Suprapubic skin (tissue), 4 donors: ENCODE measurements around the gene NDUFB11. TPM values are rescaled to one million over a fixed set of nuclear protein-coding genes. Genes with fewer than 3 reads are reported as not detected.
"Not testable (repeated sequence)": the region's sequence is repeated elsewhere in the genome, so short reads cannot be mapped to it uniquely, and the experiment has no call there.

Experiments
- DNase-seq, 2 donors: peaks; one replicate each; pipeline ENCODE4 v3.0.0-alpha.2; 2019; ENCODE audit warnings: low spot score in 2 of 2
- H3K27ac ChIP-seq: fragments of 200-600 bp; sonication (generic); one replicate; pipeline ENCODE4 v1.5.1; 2019
- H3K27me3 ChIP-seq: fragments of 200-600 bp; sonication (generic); one replicate; pipeline ENCODE4 v1.5.1; 2019
- H3K36me3 ChIP-seq: fragments of 200-600 bp; sonication (generic); one replicate; pipeline ENCODE4 v1.5.1; 2019
- H3K4me1 ChIP-seq: fragments of 200-600 bp; sonication (generic); one replicate; pipeline ENCODE4 v1.5.1; 2019
- H3K4me3 ChIP-seq: fragments of 200-600 bp; sonication (generic); one replicate; pipeline ENCODE4 v1.5.1; 2019; ENCODE audit warnings: mild to moderate bottlenecking
- H3K9me3 ChIP-seq: fragments of 200-600 bp; sonication (generic); one replicate; pipeline ENCODE4 v1.5.1; 2019
- CTCF ChIP-seq, 2 donors: fragments of 200-600 bp in 1 of 2; fragments of 450-650 bp in 1 of 2; sonication (generic) in 1 of 2; IDR thresholded peaks; one replicate each; pipeline ENCODE4 v1.5.1; 2016 to 2019; ENCODE audit warnings: antibody characterized with exemption in 2 of 2, mild to moderate bottlenecking in 1 of 2, moderate library complexity in 1 of 2
- EP300 ChIP-seq: sonication (generic); formaldehyde crosslinking; IDR thresholded peaks from one replicate; pipeline ENCODE4 v1.6.1; 2017; ENCODE audit warnings: antibody characterized with exemption
- POLR2A ChIP-seq, 2 donors: fragments of 450-650 bp; IDR thresholded peaks; one replicate each; pipeline ENCODE4 v1.6.1; 2017; ENCODE audit warnings: antibody characterized with exemption in 2 of 2, mild to moderate bottlenecking in 2 of 2, moderate library complexity in 2 of 2
- POLR2AphosphoS5 ChIP-seq, 3 donors: sonication (generic); formaldehyde crosslinking; IDR thresholded peaks; one replicate each; pipeline ENCODE4 v1.6.1; 2017; ENCODE audit warnings: antibody characterized with exemption in 3 of 3
- WGBS: methylation state at CpG from one replicate; pipeline ENCODE4 v1.1.5; 2018; 5-methylcytosine and 5-hydroxymethylcytosine counted together
- total RNA-seq, 4 donors: library from RNA; depleted of rRNA; stranded (reverse); fragments of >200 nt; gene quantifications; one replicate each; pipeline ENCODE4 v1.1.0, GENCODE V29; 2016

NDUFB11 gene
- total RNA-seq, 4 donors from 2014 or later, result 28.0 to 67.3 (median 51.7) TPM

DNA sequence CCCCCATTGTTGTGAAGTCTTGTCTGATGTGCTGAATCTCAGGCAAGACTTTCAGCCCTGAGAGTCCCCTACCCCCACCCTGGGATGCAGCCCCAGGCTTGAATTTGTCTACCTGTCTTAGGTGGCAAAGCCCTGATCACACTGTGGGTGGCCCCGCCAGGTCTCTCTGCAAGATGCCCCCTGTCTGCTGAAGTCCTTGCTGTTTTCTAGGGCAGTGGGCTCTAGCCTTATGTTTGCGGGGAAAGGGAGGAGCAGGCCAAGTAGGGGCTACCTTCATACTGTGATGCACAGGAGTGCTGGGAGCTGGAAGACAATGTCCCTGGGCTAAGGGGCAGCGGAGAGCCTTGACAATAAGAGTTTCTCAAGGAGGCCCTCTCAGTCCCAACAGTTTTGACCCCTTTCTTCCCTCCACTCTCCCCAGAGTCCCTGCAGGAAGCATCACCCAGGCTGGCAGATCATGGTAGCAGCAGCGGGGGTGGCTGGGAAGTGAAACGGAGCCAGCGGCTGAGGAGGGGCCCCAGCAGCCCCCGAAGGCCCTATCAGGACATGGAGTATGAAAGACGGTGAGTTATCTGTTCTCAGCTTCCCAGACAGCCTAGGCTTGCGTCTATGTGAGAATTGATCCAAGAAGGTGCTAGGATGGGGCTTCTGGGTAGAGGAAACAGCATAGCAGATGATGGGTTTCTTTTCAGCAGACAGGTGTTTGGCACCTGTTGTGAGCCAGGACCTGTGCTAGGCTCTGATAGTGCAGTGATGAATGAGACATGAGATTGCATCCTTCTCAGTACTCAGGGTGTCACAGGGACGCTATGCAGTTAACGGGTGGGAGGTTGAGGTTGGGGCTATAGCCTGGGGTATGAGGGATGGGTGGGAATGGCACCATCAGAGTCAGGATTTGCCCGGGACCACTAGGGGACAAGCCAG, 2.7 kb upstream of the NDUFB11 start:
- Histone ChIP-seq H3K9me3 (no peaks in the 10 kb centered on the region), H3K4me1 (peaks cover 25% of the 10 kb centered on the region), H3K36me3 (peaks cover 7% of the 10 kb centered on the region), H3K4me3 (peak overlapping the region; percentile 65), H3K27ac (no peak overlapping the region), H3K27me3 (no peaks in the 10 kb centered on the region)
- whole genome bisulfite sequencing, result 83% methylated on average over 11 of the region's 12 CpGs
- TF ChIP-seq EP300, result no peak
- no peak for TF ChIP-seq POLR2AphosphoS5 (IDR thresholded peaks at IDR 0.05)
- TF ChIP-seq CTCF (IDR thresholded peaks at IDR 0.05), result no peak
- no peak for TF ChIP-seq POLR2A (IDR thresholded peaks at IDR 0.05)
- no peak for DNase-seq

DNA sequence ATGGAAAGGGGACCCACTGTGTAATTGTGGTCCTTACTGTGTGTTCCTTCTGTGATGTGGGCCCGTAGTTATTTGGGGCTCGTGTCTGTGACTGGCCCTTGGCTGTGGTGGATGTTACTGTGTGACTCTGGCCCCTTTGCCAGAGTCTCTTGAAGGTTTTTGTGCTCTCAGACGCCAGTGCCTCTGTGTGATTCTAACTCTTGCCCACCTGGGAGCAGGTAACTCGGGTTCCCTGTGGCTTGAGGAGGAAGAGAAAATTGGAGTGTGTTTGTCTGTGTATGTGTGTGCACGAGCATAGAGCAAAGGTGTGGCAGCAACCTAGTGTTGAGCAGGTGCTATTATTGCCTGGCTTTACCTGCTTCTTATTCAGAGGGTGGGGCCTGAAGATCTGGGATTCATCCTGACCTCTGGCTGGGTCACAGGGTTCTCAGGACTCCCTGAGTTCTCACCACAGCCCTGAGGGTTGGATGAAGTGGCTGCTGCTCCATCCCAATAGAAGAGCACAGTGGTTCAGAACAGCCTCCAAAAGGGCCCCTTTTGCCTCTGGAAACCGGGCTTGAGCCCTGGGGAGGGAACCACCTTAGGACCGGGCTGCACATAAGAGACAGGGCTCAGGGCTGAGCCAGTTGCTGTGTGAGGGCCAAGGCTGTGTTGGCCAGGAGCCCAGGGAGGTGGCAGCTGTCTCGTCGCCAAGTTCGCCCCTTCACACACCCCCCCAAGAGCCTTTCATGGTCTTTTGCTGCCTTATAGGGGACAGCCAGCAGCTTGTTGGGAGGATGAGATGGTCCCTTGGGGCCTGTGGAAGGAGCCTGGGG, 1.8 kb upstream of the NDUFB11 start:
- H3K27me3 ChIP-seq, result no peaks in the 10 kb centered on the region
- no peak for DNase-seq
- peaks cover 3% of the 10 kb centered on the region for H3K36me3 ChIP-seq
- no peak for TF ChIP-seq EP300
- TF ChIP-seq POLR2AphosphoS5 (IDR thresholded peaks at IDR 0.05), result no peak
- no peak for TF ChIP-seq CTCF (IDR thresholded peaks at IDR 0.05)
- H3K27ac ChIP-seq, result peak overlapping the region; percentile 97
- H3K4me3 ChIP-seq, result peak overlapping the region; percentile 65
- H3K9me3 ChIP-seq, result no peaks in the 10 kb centered on the region
- WGBS, result 38% methylated on average over 6 of the region's 10 CpGs
- H3K4me1 ChIP-seq, result peaks cover 25% of the 10 kb centered on the region

GRCh38 chrX:47145395-47146120, 1.1 kb upstream of the NDUFB11 start:
- WGBS, result 34% methylated on average over 38 of the region's 39 CpGs
- Histone ChIP-seq H3K27me3 (no peaks in the 10 kb centered on the region), H3K36me3 (no peaks in the 10 kb centered on the region), H3K9me3 (no peaks in the 10 kb centered on the region), H3K4me1 (peaks cover 25% of the 10 kb centered on the region), H3K4me3 (peak overlapping the region; percentile 65), H3K27ac (peak overlapping the region; percentile 97)
- no peak for DNase-seq
- no peak for TF ChIP-seq POLR2AphosphoS5 (IDR thresholded peaks at IDR 0.05)
- peak in 1 of 2 donors; percentile 11 for TF ChIP-seq POLR2A (IDR thresholded peaks at IDR 0.05)

DNA sequence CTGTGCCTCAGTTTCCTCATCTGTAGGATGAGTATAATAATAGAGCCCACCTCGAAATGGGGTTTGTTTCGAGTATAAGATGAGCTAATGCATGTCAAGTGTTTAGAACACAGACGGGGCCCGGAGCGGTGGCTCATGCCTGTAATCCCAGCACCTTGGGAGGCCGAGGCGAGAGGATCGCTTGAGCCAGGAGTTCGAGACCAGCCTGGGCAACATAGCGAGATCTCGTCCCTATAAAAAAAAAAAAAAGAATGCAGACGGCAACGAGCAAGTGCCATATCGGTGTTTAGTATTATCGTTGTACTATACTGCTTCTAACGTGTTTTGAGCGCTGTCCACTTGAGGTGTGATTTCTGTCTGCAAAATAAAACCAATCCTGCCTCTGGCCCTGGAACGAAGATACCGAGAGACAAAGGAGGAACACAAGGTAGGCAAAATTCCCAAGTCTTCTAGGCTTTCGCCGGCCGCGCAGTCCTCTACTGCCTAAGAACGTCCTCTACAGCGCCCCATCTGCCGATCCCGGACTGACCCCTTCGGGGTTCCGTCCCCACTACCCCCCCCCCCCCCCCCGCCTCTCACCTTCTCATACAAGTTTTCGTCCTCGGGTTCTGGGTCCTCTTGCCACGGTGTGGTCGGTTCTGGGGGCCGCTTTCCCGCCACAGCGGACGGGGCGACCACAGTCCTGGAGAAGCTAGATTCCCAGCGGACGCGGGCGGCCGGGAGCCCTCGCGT, 442 bp downstream of the NDUFB11 start:
- TF ChIP-seq EP300, result no peak
- TF ChIP-seq POLR2AphosphoS5 (IDR thresholded peaks at IDR 0.05), result no peak
- no peak for TF ChIP-seq POLR2A (IDR thresholded peaks at IDR 0.05)
- no peak for TF ChIP-seq CTCF (IDR thresholded peaks at IDR 0.05)
- H3K9me3 ChIP-seq, result no peaks in the 10 kb centered on the region
- no peak for DNase-seq

GRCh38 chrX:47138171-47138570, 6.3 kb downstream of the NDUFB11 start:
- WGBS, result 87% methylated on average over 6 of the region's 6 CpGs
- Histone ChIP-seq H3K27ac (no peak overlapping the region), H3K9me3 (no peaks in the 10 kb centered on the region), H3K4me1 (no peaks in the 10 kb centered on the region), H3K4me3 (no peak overlapping the region), H3K36me3 (no peaks in the 10 kb centered on the region), H3K27me3 (no peaks in the 10 kb centered on the region)
- TF ChIP-seq CTCF (IDR thresholded peaks at IDR 0.05) (no peak), POLR2A (IDR thresholded peaks at IDR 0.05) (no peak), EP300 (no peak), POLR2AphosphoS5 (IDR thresholded peaks at IDR 0.05) (no peak)
- no peak for DNase-seq

More for the DNA sequence above, 442 bp downstream of the NDUFB11 start:
- no peaks in the 10 kb centered on the region for H3K27me3 ChIP-seq
- no peaks in the 10 kb centered on the region for H3K36me3 ChIP-seq
- 56% methylated on average over 36 of the region's 46 CpGs for WGBS
- H3K4me1 ChIP-seq, result peaks cover 25% of the 10 kb centered on the region
- peak overlapping the region; percentile 97 for H3K27ac ChIP-seq
- H3K4me3 ChIP-seq, result peak overlapping the region; percentile 65

DNA sequence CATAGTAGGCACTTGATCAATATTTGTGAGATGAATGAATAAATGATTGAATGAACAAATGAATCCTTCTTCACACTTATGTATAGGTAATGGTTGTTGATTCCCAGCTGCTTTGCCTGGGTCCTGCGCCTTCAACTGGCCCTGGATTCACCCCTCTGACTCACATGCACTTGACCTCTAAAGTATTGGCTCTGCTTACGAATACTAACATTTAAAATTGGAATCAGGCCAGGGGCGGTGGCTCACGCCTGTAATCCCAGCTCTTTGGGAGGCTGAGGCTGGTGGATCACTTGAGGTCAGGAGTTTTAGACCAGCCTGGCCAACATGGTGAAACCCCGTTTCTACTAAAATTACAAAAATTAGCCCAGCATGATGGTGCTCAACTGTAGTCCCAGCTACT, 8.9 kb downstream of the NDUFB11 start:
- H3K4me1 ChIP-seq, H3K9me3 ChIP-seq, H3K36me3 ChIP-seq, H3K4me3 ChIP-seq, DNase-seq, H3K27me3 ChIP-seq, H3K27ac ChIP-seq: not testable (repeated sequence)
- 62% methylated on average over 5 of the region's 5 CpGs for WGBS
